NCI-H82 treated with DMSO at 0.1 percent for 48 hours (cell line): ENCODE results near the gene XRCC5.

Experiments used
- DNase-seq: peaks from one replicate; lab custom pipeline; 2025; ENCODE audit not compliant: unreplicated experiment; lab: John Stamatoyannopoulos, UW

Gene XRCC5

DNA sequence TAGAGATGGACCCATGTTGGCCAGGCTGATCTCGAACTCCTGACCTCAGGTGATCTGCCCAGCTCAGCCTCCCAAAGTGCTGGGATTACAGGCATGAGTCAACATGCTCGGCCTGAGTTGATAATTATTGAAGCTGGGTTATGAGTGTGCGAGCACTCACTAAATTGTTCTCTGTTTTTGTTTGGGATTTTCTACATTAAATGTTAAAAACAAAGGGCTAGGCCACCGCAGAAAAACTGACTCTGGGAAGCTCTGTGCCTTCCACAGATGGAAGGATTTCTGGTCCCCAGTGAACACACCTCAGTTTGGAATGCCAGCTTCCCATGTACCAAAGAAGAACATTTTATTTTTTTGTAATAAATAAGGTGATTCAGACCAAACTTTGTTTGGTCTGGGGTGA lies 83.0 kb downstream of the XRCC5 start:
- DNase-seq, result no peak

DNA sequence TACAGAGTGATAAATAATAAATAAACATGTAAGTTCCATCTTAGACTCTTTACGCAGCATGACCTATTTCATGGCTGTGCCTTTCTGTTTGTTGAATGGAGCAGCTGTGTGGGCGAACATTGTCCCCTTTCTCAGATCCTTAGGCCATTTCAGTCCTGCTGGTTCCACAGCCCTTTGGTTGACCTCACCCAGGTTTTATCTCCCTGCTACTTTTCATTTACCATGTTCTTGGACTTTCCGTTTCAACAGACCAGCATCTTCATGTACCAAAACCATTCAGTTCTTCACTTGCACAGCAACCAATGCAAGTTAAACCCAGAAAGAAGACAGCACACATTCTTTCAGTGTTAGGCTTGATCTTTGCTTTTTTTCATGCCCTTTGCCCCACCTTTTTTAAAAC lies 83.8 kb downstream of the XRCC5 start:
- DNase-seq, result no peak

DNA sequence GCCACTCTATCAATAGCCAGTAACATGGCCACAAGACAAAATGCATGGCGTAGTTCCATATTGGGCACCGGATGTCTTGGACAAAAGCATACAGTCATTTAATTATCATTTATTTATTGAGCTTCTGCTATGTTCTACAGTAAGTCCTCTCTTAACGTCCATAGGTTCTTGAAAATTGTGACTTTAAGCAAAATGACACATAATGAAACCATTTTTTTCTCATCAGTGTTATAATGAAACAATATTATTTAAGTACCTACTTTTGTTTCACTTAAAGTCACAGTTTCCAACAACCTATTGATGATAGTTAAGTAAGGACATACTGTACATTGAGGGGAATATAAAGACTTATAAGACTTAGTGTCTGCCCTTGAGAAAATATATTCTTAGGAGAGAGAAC lies 84.9 kb downstream of the XRCC5 start:
- no peak for DNase-seq

DNA sequence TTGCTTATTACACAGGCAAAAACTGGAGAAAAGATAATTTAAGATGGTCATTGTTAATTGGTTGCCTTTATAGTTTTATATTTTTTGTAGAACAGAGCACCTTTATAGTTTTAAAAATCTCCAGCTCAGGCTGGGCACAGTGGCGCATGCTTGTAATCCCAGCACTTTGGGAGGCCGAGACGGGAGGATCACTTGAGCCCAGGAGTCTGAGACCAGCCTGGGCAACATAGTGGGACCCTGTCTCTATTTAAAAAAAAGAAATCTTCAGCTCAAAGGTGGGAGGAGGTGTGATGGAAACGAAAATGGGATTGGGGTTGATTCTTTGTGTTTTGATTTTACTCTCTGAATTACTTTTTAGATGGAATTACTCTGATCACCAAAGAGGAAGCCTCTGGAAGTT lies 85.4 kb downstream of the XRCC5 start:
- DNase-seq, result no peak

DNA sequence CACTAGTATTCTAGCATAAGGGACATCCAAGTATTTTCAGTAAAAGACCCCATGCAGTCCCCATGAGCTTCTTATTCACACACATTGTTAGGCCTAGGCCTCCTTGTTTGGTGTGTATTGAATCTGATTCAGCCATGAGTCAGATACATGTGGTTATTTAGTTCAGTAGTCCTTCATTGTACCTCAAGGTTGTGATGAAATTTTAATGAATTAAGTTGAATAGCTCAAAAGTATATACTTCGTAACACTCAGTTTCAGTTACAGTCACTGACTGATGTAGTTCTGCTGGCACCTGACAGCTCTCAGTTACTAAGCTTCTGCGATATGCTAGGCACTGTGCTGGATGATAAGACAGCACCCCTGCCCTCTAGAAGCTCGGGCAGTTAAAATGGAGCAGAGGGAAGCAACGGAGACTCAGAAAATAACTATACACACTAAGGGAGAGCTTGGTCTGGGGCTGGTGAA lies 86.4 kb downstream of the XRCC5 start:
- no peak for DNase-seq

DNA sequence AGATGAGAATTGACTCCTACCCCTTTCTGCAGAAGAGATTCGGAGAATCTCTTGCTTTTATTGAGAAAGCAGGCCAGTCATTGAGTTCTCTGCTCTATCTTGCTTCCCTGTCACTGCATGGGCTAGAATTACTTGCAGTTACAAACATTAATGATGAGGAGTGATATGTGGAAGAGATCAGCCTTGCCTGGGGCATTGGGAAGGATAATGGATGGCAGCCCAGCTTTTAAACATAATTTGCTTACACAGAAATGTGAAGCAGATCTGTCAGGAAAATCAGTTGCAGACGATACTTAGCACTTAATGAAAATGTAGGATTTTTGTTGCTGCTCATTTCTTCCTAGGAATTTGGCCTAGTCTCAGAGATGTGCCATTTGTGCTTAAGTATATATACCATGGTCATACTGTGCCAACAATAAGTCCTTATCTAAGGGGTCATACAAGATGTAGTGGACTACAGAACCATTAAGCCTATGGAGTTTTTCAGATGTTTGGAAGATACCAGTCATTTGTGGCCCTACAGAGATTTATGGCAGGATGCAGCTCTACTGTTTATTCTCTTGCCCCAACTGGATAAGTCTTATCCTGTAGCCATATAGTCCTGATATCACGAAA lies 92.7 kb downstream of the XRCC5 start:
- DNase-seq, result no peak

DNA sequence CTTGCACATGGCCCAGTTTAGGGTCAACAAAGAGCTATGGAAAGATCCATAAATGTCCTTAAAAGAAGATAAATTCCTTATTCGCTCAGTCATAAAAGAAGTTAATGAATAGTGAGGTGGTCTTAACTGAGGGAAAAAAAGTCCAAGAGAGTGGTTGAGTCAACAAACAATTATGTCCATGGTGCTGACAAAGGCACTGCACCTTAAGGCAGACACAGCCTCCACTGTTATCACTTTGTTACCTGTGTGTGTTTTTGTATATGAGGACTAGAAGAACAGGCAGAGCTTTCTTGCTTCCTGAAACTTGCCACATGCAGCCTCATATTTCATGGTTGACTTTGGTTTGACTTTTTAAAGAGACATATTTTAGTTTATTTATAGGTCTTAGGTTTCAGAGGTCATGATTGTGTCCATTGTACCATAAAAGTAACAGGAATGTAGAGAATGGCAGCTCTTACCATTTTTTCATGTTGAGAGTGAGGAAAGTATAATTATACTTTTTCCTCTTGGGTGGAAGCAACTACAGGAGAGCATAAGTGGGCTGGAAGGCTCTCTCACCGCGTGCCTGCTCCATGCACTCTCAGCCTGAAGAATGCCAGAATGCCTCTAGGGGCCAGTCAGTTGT lies 93.6 kb downstream of the XRCC5 start:
- no peak for DNase-seq

DNA sequence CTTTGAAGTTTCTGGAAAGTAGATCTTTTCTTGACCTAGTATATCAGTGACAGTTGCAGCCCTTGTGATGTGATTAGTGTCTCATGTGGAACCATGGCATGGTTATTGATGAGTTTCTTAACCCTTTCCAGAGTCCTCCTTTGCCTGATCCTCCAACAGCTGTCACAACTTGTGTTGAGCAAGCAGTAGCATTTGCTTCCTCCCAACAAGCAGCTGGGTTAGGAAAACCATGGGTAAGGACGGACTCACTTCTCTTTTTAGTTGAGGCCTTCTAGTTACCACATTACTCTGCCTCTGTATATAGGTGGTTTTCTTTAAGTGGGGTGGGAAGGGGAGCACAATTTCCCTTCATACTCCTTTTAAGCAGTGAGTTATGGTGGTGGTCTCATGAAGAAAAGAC lies 96.3 kb downstream of the XRCC5 start:
- no peak for DNase-seq

DNA sequence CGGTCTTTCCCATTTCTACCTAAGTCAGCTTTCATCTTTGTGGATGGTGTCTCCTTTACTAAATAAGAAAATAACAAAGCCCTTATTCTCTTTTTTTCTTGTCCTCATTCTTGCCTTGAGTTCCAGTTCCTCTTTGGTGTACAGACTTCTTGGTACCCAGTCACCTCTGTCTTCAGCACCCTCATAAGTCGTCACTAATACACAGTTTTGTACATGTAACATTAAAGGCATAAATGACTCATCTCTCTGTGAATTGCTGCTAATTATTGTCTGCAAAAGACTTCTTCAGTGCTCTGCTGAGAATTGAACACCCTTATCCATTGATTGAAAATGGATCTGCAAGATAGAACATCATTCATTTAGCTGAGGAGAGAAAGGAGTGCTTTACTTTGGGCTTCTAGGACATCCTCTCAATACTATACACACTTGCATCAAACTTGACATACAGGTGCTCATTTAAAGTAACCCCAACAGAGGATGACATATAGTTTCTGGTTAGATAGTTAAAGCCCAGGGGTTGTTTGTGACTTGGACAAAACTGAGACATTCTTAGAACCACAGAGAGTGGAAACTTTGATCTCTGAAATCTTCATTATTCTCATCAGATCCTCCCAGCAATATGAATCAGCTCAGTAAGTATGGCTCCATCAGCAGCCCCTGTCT lies 97.0 kb downstream of the XRCC5 start:
- DNase-seq, result no peak

DNA sequence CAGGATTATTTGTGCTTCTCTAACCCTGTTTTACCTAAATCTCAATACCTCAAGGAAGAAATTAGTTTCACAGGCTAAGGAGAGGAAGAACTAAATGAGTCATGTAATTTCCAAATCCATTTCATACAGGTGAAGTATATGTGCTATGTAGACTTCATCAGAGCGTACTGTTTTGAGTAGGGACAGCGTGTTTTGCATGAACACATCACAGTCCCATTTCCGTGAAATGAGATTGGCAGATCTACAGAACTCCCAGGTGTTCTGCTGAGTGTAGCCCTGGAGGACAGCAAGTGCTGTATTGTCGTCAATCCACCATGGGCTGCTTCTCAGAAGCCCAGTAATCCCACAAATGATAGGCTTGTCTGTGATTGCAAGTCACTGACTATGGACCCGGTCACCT lies 97.7 kb downstream of the XRCC5 start:
- DNase-seq, result no peak

DNA sequence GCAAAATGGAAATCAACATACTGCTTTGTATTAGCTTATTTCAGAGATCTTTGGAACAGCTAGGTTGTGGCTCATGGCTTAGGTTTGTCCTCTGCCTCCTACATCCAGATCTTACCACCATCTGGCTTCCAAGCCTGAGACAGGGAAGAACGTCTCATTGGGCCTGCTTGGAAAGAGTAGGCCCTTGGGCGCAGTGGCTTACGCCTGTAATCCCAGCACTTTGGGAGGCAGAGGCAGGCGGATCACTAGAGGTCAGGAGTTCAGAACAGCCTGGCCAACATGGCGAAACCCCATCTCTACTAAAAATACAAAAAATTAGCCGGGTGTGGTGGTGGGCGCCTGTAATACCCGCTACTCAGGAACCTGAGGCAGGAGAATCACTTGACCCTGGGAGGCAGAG lies 99.5 kb downstream of the XRCC5 start:
- peak; percentile 17 for DNase-seq

DNA sequence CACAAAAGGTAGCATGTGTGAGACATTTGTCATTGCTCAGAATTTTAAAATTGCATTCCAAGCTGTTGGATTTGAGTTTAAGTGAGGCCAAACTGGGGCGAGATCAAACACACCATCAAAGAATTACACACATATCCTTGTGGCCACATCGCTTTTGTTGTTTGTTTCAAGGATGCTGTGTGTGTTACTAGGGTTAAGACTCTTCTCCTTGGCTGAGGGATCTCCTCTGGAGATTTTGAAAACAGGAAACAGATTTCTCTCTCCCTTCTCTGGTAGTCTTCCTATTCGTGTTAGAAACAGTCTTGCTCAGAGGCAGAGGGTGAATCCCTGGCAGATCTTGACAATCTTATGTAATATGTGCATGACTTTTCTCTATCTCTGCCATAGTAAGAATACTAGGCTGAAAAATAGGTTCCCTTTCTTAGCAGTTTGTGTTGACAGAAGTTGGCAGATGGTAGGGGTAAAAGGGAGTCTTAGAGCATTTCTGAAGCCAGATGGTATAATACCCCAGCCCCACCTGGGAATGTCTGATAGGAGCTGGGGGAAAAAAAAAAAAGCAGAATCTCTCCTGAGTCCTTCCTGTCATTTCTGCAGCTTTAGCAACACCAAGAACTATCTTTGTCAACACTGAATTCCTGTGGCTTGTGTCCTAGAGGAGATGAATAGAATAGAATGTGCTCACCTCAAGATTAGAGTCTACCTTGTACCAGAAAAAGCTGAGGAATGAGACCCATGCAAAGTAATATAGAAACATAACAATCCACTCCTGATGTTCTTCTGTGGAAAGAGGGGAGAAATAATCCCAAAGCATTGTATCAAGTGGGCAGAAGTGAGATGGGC lies 101.8 kb downstream of the XRCC5 start:
- peak; percentile 55 for DNase-seq

DNA sequence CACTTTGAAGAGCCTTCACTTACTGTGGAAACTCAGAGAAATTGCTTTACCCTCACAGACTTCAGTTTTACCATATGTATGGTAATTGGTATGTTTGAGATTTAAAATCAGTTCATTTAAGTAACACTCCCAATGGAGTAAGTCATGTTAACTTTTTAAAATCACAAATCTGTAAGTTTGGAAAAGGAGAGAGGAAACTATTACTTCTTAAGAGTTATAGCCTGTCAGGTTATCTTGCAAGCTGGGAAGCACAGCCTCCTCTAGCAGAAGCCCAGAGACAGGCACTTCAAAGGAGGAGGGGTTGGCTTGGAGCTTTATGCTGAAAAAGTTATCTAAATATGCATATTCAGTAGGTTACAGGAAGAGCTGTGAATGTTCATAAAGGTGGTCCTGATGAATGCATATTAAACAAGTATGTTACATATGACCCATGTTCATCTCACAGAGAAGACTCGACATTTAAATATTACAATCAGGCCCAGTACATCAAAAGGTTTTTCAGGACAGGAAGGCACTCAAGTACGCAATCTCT lies 102.5 kb downstream of the XRCC5 start:
- DNase-seq, result no peak

DNA sequence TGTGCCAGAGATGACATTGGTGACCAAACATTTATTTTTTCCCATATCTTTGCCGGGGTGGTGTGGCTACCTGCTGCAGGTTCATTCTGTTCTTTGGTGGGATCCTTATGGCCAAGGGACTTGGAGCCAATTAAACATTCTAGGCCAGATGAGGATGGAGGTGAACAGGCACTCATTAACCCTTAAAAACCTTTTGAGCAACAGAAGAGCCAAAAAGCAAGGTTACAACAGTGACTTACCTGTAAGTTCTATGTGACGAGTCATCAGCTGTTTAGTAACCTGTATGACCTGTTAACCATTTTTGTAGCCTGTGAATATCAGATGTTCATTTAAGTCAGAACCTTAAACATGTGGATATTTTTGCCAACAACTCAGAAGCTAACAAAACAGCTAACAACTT lies 105.6 kb downstream of the XRCC5 start:
- no peak for DNase-seq

DNA sequence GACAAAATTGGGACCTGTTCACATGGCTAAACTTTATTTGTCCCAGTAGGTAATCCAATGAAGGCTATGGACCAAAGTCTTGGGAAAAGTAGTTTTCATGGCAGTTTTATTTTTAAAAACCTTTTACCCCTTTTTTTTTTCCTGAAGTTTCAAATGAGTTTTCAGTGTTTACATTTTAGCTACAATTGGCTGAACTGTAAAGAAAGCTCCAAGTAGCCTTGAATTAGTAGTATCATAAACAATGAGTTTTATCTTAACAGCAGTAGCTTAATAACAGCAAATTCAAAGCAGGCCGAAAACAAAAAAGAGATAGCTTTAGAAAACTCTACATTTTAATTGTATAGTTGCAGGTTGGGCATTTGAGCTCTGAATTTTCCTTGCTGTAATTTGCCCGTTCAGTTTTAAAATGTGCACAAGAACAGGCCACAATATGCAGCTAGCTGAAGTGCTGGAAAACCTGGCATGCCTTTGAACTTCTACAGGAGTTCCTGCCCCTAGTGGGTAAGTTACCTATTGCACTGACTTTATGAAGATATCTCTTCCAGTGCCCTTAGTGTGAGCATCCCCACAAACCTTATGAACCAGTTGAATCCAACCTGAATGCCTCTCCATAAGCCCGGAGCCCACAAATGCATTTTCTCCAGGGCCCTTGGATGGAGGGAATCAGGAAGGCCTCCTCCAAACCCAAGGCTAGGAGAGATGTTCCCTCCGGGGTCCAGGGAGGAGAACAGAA lies 106.7 kb downstream of the XRCC5 start:
- no peak for DNase-seq

DNA sequence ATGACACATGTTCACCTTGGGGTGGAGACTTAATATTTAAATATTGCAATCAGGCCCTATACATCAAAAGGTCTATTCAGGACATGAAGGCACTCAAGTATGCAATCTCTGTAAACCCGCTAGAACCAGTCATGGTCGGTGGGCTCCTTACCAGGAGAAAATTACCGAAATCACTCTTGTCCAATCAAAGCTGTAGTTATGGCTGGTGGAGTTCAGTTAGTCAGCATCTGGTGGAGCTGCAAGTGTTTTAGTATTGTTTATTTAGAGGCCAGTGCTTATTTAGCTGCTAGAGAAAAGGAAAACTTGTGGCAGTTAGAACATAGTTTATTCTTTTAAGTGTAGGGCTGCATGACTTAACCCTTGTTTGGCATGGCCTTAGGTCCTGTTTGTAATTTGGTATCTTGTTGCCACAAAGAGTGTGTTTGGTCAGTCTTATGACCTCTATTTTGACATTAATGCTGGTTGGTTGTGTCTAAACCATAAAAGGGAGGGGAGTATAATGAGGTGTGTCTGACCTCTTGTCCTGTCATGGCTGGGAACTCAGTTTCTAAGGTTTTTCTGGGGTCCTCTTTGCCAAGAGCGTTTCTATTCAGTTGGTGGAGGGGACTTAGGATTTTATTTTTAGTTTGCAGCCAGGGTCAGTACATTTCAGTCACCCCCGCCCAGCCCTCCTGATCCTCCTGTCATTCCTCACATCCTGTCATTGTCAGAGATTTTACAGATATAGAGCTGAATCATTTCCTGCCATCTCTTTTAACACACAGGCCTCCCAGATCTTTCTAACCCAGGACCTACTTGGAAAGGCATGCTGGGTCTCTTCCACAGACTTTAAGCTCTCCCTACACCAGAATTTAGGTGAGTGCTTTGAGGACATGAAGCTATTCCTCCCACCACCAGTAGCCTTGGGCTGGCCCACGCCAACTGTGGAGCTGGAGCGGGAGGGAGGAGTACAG lies 108.1 kb downstream of the XRCC5 start:
- no peak for DNase-seq

DNA sequence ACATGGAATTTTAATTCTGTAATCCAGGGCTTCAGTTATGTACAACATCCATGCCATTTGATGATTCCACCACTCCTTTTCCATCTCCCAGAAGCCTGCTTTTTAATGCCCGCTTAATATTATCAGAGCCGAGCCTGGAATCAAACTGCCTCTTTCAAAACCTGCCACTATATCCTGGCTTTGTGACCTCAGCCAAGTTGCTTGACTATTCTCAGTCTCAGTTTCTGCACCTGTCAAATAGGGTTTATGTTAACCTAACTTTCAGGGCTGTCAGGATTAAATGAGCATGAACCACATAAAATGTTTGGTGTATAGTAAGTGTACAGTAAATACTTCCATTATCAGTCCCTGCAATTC lies 108.7 kb downstream of the XRCC5 start:
- DNase-seq, result no peak

DNA sequence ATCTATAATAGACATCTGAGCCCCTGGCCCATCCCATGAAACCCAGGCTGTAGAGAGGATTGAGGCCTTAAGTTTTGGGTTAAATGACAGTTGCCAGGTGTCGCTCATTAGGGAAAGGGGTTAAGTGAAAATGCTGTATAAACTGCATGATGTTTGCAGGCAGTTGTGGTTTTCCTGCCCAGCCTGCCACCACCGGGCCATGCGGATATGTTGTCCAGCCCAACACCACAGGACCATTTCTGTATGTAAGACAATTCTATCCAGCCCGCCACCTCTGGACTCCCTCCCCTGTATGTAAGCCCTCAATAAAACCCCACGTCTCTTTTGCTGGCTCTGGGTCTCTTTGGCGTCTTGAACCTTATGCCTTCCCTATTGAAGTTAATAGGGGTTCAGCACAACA lies 110.7 kb downstream of the XRCC5 start:
- DNase-seq, result no peak

DNA sequence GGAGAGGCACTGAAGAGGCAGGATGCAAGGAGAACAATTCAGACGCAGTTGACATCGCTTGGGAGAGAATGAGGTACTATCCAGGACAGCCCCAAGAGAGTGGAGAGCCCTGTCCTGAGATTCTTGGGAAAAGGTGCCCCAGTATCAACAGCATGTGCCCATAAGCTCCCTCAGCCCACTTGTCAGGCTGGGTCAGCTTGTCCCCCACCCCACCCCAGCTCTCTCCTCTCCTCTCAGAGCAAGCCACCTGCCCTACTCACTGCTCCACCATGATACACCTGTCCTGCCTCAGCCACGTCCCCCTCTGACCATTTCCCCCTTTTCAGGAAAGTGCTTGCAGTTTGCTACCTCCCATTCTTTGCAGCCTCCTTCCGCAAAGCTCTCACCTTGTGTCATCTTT lies 111.8 kb downstream of the XRCC5 start:
- DNase-seq, result no peak

DNA sequence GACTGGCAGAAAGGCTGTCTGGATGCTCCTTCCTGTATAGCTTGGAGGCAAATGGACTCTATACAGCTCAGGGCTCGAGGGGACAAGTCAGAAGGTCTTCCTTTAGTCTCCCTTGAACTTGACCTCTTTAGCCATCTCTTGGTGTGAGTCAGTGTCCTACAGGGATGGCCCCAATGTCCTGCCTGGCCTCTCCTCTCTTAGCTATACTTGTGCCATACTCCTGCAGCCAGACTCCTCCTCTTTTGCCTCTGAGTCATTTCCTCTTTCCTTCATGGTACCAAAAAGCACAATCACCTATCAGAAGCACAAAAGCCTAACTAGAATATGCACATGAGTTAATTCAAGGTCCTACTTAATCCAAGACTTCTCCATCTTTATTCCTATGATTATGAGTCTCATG lies 112.7 kb downstream of the XRCC5 start:
- DNase-seq, result no peak
